Measurements from ENCODE around the gene PRH1.

DNA sequence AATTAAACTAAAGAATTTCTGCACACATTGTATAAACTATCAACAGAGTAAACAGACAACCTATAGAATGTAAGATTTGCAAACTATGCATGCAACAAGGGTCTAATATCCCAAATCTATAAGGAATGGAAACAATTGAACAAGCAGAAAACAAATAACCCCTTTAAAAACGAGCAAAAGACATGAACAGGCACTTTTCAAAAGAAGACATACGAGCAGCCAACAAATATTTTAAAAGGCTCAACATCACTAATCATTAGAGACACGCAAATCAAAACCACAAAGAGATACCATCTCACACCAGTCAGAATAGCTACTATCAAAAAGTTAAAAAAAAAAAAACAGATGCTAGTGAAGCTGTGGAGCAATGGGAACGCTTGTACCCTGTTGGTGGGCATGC lies 20.6 kb upstream of the PRH1 start:
- TF ChIP-seq CTCF (IDR thresholded peaks at IDR 0.05; ENCODE audit: insufficient read depth, low read length, poor library complexity, severe bottlenecking): no peak
- TF ChIP-seq EZH2phosphoT487 (conservative IDR thresholded peaks at IDR 0.05; ENCODE audit: low read length): no peak

All from SU-DHL-6 (cell line).